Fibroblast of the aortic adventitia (primary cell): ENCODE results near the gene EML4. TPM values are rescaled to one million over a fixed set of nuclear protein-coding genes. Genes with fewer than 3 reads are reported as not detected.
"Not testable (repeated sequence)": the region's sequence is repeated elsewhere in the genome, so short reads cannot be mapped to it uniquely, and the experiment has no call there.

Experiments
- DNase-seq: peaks from one replicate; pipeline ENCODE4 v3.0.0-alpha.2; 2010; ENCODE audit warnings: low read depth
- H3K4me3 ChIP-seq: 2 replicates; pipeline ENCODE4 v1.5.1; 2011; ENCODE audit warnings: low read depth, mild to moderate bottlenecking, control low read depth, low read length, moderate library complexity
- CTCF ChIP-seq: IDR thresholded peaks from 2 replicates; pipeline ENCODE4 v1.5.1; 2011; ENCODE audit warnings: mild to moderate bottlenecking, low read length, control low read depth, inconsistent platforms; ENCODE audit not compliant: insufficient read depth
- total RNA-seq: library from RNA; depleted of rRNA; stranded (reverse); fragments of >200 nt; gene quantifications from 2 replicates; pipeline ENCODE4 v1.2.3, GENCODE V29; 2012; ENCODE audit warnings: low replicate concordance

Gene EML4
- total RNA-seq, 1 donor, result 50.9 TPM

DNA sequence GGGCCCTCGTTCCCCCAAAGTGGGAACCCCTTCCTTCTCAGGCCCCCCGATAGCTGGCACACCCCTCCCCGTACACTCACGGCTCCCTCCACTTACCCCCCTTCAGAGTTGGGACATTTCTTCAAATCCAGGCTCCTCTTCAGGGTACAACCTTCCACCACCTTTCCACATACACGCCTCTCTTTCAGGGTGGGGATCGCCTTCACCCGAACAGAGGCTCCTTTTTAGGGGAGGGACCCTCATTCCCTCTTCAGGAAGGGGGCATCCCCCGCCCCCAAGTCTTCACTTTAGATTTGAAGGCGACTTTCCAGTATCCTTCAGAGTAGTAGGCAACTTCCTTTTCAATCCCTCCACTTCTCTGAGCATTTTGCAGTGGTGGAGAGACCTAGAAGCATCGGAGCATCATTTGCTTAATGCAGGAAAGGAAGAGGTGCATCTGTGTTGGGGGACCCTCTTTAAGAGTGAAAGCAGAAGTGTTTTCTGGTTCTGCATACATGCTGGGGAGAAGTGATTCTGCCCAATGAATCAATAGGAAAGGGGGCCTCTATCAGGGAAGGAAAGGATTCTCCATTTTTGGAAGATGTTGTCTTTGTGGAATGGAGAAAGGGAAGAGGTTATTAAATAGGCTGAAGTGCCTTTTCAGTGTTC is 845 bp downstream of the EML4 start:
- peak; percentile 28 for DNase-seq
- no peak for TF ChIP-seq CTCF
- peak overlapping the region; percentile 84 for H3K4me3 ChIP-seq

DNA sequence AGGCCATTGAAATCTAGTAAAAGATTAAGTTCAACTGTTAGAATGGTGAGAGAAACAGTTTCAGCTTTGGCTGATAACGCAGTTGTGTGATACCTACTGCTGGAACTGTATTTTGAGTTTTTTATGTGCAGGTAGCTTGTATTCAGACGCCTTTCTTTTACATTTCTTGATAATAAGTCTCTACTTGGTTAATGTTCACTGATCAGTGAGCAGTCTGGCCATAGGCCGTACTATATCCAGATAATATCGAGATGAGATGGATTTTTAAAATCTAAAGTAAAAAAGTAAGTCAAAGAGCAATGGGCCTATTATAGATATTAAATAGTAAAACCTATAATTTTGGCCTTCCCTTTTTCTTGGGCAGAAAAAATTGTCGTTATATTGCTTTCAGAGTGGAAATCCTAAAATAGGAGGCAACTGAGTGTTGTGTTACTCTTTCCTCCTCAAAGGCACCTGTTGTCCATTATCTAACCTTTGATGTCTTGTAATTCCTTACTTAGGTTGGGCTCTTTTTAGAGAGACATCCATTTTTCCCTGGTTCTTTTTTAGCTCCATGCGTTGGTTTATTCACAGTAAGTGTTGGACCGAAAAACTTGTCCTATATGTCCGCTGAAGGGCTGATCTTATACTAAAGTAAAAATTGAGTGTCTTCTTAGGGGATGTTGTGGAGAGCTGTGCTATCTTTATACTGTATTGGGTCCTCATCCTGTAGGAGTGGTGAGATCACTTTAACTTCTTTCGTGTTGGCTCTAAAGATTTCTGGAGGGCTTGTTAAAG is 1.7 kb downstream of the EML4 start:
- no peak for TF ChIP-seq CTCF
- H3K4me3 ChIP-seq, result peak overlapping the region; percentile 84
- peak; percentile 22 for DNase-seq

DNA sequence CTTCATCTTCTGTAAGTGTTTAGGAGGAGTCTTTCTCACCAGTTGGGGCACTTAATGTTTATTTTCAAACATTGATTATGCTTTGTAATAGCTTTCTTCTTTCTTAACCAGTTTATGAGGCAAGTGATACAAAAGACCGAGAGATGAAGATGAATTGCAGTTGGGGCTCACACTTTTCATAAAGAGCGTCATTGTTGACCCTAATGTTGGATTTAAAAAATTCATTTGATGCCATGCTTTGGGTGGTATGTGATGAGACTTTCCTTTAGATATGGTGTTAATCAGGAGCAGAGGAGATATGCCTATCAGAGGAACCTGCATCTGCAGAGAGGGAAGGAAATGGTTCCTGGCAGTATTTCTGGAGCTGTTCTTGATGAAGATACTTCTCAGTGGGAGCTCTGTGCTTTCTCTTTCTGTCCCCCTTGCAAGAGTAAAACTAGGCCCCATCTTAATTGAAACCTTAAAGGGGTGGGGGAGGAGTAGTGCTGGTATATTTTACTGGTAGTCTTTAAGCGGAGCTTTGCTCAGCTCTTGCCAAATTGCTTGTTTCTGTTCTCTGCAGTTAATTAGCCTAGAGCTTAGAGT is 2.3 kb downstream of the EML4 start:
- peak; percentile 47 for DNase-seq
- TF ChIP-seq CTCF, result no peak
- H3K4me3 ChIP-seq, result peak overlapping the region; percentile 84

DNA sequence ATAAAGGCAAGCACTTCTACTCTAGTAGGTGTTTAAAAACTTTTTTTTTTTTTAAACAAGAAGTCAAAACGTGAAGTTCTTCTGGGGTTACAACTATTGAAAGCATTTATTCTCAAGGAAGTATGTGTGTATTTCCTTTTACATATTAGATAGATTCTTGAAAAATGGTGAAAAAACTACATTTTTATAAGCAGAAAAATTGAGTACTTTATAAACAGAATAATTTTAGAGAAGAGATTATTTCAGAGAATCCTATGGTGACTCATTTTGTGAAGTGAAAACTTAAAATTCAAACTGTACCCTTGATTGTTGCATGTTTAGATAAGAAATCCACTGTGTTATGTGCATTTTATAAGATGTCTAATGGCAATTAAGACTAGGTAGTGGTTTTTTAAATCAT is 2.9 kb downstream of the EML4 start:
- no peak for TF ChIP-seq CTCF
- H3K4me3 ChIP-seq, result peak overlapping the region; percentile 84
- DNase-seq, result no peak

DNA sequence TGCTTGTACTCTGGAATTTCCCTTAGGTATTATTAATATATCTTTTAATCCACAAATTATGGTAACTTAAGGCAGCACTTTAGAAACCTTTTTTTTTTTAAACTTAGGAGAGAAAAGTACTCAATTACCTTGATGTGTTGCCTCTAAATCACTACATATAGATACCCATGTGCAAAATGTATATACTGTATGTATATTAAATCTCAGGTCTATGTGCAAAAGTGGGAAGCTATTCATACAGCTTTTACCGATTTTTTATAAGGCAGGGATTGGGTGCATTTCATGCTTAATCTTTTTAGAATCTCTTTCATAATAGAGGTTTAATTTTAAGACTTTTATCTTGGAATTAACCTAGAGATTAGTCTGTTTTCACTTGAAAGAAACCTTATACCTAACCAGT is 3.4 kb downstream of the EML4 start:
- H3K4me3 ChIP-seq, result peak overlapping the region; percentile 18
- no peak for DNase-seq
- TF ChIP-seq CTCF, result no peak

DNA sequence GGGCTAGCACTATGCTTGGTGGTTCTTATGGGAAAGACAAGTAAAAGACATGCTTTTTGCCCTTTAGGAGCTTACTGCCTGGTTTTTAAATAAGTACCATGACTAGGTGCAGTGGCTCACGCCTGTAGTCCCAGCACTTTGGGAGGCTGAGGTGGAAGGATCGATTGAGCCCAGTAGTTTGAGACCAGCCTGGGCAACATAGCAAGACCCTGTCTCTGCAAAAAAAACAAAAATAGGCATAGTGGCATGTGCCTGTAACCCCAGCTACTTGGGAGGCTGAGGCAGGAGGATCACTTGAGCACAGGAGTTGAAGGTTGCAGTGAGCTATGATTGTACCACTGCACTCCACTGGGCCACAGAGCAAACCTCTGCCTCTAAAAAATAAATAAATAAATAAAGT is 4.3 kb downstream of the EML4 start:
- not testable (repeated sequence) for DNase-seq, H3K4me3 ChIP-seq

- no peak for DNase-seq
- H3K4me3 ChIP-seq, result no peak overlapping the region
- no peak for TF ChIP-seq CTCF
Observed at GRCh38 chr2:42176992-42177738, 8.0 kb downstream of the EML4 start.
